ENCODE results near the gene GPATCH2. TPM values are rescaled to one million over a fixed set of nuclear protein-coding genes. Genes with fewer than 3 reads are reported as not detected.
A peak's percentile ranks its signal among the peaks of the same experiment; 100 is the strongest.

GPATCH2 gene
- total and polyA plus RNA-seq, 10 of the 15 experiments (the other 5 are each of a cell fraction or from before 2014, with no cell fraction given), result 3.2 to 12.2 (median 5.4) TPM

GRCh38 chr1:217482356-217483102, 148.4 kb downstream of the GPATCH2 start (continued):
- TF ChIP-seq PAX5 (IDR thresholded peaks at IDR 0.05; ENCODE audit: borderline replicate concordance, low read depth, low read length) (0 out of 2 replicates have a peak, but pooled peaks have one; percentile 22), POLR2AphosphoS2 (IDR thresholded peaks at IDR 0.05; ENCODE audit: low read depth, low read length) (no peak), CREB1 (IDR thresholded peaks at IDR 0.05; ENCODE audit: low read depth) (no peak), GABPA (IDR thresholded peaks at IDR 0.05; ENCODE audit: low read depth) (peak; percentile 42; the same call in 1 of the 2 replicates), HSF1 (IDR thresholded peaks at IDR 0.05; ENCODE audit: low read depth, low read length) (no peak), RELA (IDR thresholded peaks at IDR 0.05; ENCODE audit: borderline replicate concordance, partially characterized antibody) (no peak), RAD51 (IDR thresholded peaks at IDR 0.05) (no peak), PBX3 (IDR thresholded peaks at IDR 0.05; ENCODE audit: insufficient replicate concordance, low read depth, low read length) (no peak), NFIC (IDR thresholded peaks at IDR 0.05; ENCODE audit: low read depth, low read length) (peak; percentile 75), ASH2L (IDR thresholded peaks at IDR 0.05; ENCODE audit: borderline replicate concordance, low read depth) (no peak), WRNIP1 (IDR thresholded peaks at IDR 0.05; ENCODE audit: borderline replicate concordance, low read depth, low read length) (no peak), SUZ12 (IDR thresholded peaks at IDR 0.05; ENCODE audit: unreplicated experiment) (no peak), YBX1 (IDR thresholded peaks at IDR 0.05) (no peak), FOXK2 (IDR thresholded peaks at IDR 0.05) (no peak), CREM (IDR thresholded peaks at IDR 0.05; ENCODE audit: low read depth) (peak; percentile 47; the same call in 1 of the 2 replicates), MYC (IDR thresholded peaks at IDR 0.05; ENCODE audit: insufficient read depth, insufficient read length, insufficient replicate concordance, low read length, severe bottlenecking) (no peak), BCL3 (IDR thresholded peaks at IDR 0.05; ENCODE audit: borderline replicate concordance, insufficient read depth, low read depth, low read length, poor library complexity, severe bottlenecking) (no peak), HDGF (IDR thresholded peaks at IDR 0.05) (no peak), MLLT1 (IDR thresholded peaks at IDR 0.05) (no peak), NFYA (IDR thresholded peaks at IDR 0.05; ENCODE audit: borderline replicate concordance, low read depth, low read length) (no peak), TCF12 (IDR thresholded peaks at IDR 0.05; ENCODE audit: low read depth, low read length) (0 out of 2 replicates have a peak, but pooled peaks have one; percentile 21), NBN (IDR thresholded peaks at IDR 0.05) (no peak), FOXM1 (IDR thresholded peaks at IDR 0.05; ENCODE audit: low read depth, low read length) (peak; percentile 37; the same call in 1 of the 2 replicates), RUNX3 (IDR thresholded peaks at IDR 0.05; ENCODE audit: low read length) (peak; percentile 90), ZNF24 (IDR thresholded peaks at IDR 0.05) (no peak), EZH2 (IDR thresholded peaks at IDR 0.05; ENCODE audit: borderline replicate concordance, control insufficient read depth, low read depth, low read length) (no peak)

Measured in GM12878 (cell line).